ENCODE measurements around the gene TCP1. TPM values are rescaled to one million over a fixed set of nuclear protein-coding genes. Genes with fewer than 3 reads are reported as not detected.
A peak's percentile ranks its signal among the peaks of the same experiment; 100 is the strongest.

Gene TCP1
- total RNA-seq, 4 donors from 2014 or later = 68.8 to 233 (median 135) TPM

- TF ChIP-seq CTCF (IDR thresholded peaks at IDR 0.05) (peak in 1 of 6 experiments; percentile 13), POLR2A (IDR thresholded peaks at IDR 0.05) (no peak)
- H3K27me3 ChIP-seq = no peaks in the 10 kb centered on the region
- no peak overlapping the region for H3K4me3 ChIP-seq
- no peak for DNase-seq
- peaks cover 0 to 13% (median 4%) of the 10 kb centered on the region in 4 donors for H3K4me1 ChIP-seq
- H3K9me3 ChIP-seq = no peaks in the 10 kb centered on the region
- no peak overlapping the region for H3K27ac ChIP-seq
- peaks cover 0 to 39% (median 0%) of the 10 kb centered on the region in 3 donors for H3K36me3 ChIP-seq
These were observed 31.1 kb downstream of the TCP1 start for GRCh38 chr6:159758031-159759001.

GRCh38 chr6:159756508-159756907 lies 32.9 kb downstream of the TCP1 start:
- Histone ChIP-seq H3K9me3 (no peaks in the 10 kb centered on the region), H3K36me3 (peaks cover 0 to 57% (median 4%) of the 10 kb centered on the region in 3 donors), H3K4me3 (no peak overlapping the region), H3K4me1 (peaks cover 0 to 8% (median 0%) of the 10 kb centered on the region in 4 donors), H3K27ac (no peak overlapping the region), H3K27me3 (no peaks in the 10 kb centered on the region)
- no peak for DNase-seq
- TF ChIP-seq CTCF (IDR thresholded peaks at IDR 0.05) (no peak), POLR2A (IDR thresholded peaks at IDR 0.05) (no peak)

GRCh38 chr6:159754959-159755914 lies 34.2 kb downstream of the TCP1 start:
- TF ChIP-seq POLR2A (IDR thresholded peaks at IDR 0.05) = no peak
- no peak for TF ChIP-seq CTCF (IDR thresholded peaks at IDR 0.05)
- H3K9me3 ChIP-seq = no peaks in the 10 kb centered on the region
- H3K27me3 ChIP-seq = no peaks in the 10 kb centered on the region
- H3K36me3 ChIP-seq = peaks cover 0 to 70% (median 5%) of the 10 kb centered on the region in 3 donors
- DNase-seq = no peak
- no peaks in the 10 kb centered on the region for H3K4me1 ChIP-seq
- H3K27ac ChIP-seq = no peak overlapping the region
- H3K4me3 ChIP-seq = no peak overlapping the region

GRCh38 chr6:159754401-159754800 lies 35.0 kb downstream of the TCP1 start:
- DNase-seq = no peak
- TF ChIP-seq POLR2A (IDR thresholded peaks at IDR 0.05) = no peak
- no peak for TF ChIP-seq CTCF (IDR thresholded peaks at IDR 0.05)
- Histone ChIP-seq H3K36me3 (peaks cover 0 to 78% (median 5%) of the 10 kb centered on the region in 3 donors), H3K9me3 (no peaks in the 10 kb centered on the region), H3K4me1 (no peaks in the 10 kb centered on the region), H3K27ac (no peak overlapping the region), H3K27me3 (no peaks in the 10 kb centered on the region), H3K4me3 (no peak overlapping the region)

- Histone ChIP-seq H3K36me3 (peaks cover 0 to 89% (median 5%) of the 10 kb centered on the region in 3 donors), H3K9me3 (no peaks in the 10 kb centered on the region), H3K27ac (no peak overlapping the region), H3K4me3 (no peak overlapping the region), H3K4me1 (no peaks in the 10 kb centered on the region), H3K27me3 (no peaks in the 10 kb centered on the region)
- no peak for TF ChIP-seq CTCF (IDR thresholded peaks at IDR 0.05)
- TF ChIP-seq POLR2A (IDR thresholded peaks at IDR 0.05) = no peak
- DNase-seq = no peak
These were observed 36.1 kb downstream of the TCP1 start for GRCh38 chr6:159753081-159753872.
